Measurements from ENCODE around the gene LMAN1L. TPM values are rescaled to one million over a fixed set of nuclear protein-coding genes. Genes with fewer than 3 reads are reported as not detected.

The LMAN1L gene
- total RNA-seq, 4 donors from 2014 or later = not detected

DNA sequence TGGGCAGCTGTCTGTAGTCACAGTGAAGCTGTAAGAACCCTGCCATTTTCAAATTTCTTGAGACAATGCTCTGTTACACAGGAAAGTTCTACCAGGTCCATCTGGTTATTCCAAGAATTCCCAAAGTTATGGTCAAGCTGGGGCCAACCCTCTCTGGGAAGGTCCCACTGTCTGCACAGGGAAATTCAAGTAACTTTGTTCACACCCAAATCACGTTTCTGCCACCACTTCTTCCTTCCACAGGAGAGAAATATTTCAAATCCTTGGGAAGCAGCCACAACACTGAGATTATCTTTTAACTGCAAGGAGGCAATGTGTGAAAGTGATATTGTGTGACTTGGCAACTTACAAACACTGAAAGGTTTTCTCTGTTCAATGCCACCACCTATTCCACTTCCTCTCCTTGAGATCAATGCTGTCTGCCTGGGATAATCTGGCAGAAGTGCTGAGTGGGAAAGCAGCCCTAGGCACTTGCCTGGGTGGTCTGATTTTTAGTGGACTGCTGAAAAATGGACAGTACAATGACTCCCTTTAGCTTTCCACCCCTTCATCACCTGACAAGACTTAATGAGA lies 54.9 kb downstream of the LMAN1L start:
- ATAC-seq (ENCODE audit: low FRiP score) (no peak), DNase-seq (ENCODE audit: low spot score) (no peak)
- TF ChIP-seq, protein P1, sequence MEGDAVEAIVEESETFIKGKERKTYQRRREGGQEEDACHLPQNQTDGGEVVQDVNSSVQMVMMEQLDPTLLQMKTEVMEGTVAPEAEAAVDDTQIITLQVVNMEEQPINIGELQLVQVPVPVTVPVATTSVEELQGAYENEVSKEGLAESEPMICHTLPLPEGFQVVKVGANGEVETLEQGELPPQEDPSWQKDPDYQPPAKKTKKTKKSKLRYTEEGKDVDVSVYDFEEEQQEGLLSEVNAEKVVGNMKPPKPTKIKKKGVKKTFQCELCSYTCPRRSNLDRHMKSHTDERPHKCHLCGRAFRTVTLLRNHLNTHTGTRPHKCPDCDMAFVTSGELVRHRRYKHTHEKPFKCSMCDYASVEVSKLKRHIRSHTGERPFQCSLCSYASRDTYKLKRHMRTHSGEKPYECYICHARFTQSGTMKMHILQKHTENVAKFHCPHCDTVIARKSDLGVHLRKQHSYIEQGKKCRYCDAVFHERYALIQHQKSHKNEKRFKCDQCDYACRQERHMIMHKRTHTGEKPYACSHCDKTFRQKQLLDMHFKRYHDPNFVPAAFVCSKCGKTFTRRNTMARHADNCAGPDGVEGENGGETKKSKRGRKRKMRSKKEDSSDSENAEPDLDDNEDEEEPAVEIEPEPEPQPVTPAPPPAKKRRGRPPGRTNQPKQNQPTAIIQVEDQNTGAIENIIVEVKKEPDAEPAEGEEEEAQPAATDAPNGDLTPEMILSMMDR (IDR thresholded peaks at IDR 0.05) = no peak

- TF ChIP-seq, protein P1 (IDR thresholded peaks at IDR 0.05) = no peak
- ATAC-seq (ENCODE audit: low FRiP score) (no peak), DNase-seq (ENCODE audit: low spot score) (no peak)
Measured at GRCh38 chr15:74868059-74868458, 55.4 kb downstream of the LMAN1L start.

- DNase-seq (ENCODE audit: low spot score) (no peak), ATAC-seq (ENCODE audit: low FRiP score) (no peak)
- TF ChIP-seq, protein P1 (IDR thresholded peaks at IDR 0.05) = no peak
Measured at GRCh38 chr15:74869372-74869725, 56.7 kb downstream of the LMAN1L start.

- ATAC-seq (ENCODE audit: low FRiP score) (no peak), DNase-seq (ENCODE audit: low spot score) (no peak)
- TF ChIP-seq, protein P1 (IDR thresholded peaks at IDR 0.05) = no peak
Measured at GRCh38 chr15:74869726-74870407, 57.2 kb downstream of the LMAN1L start.

GRCh38 chr15:74870436-74871215 lies 58.0 kb downstream of the LMAN1L start:
- TF ChIP-seq, protein P1 (IDR thresholded peaks at IDR 0.05) = no peak
- DNase-seq (ENCODE audit: low spot score) (no peak), ATAC-seq (ENCODE audit: low FRiP score) (no peak)

- TF ChIP-seq, protein P1 (IDR thresholded peaks at IDR 0.05) = no peak
- ATAC-seq (ENCODE audit: low FRiP score) (no peak), DNase-seq (ENCODE audit: low spot score) (no peak)
Measured at GRCh38 chr15:74872702-74873035, 60.0 kb downstream of the LMAN1L start.

Measured in omental fat pad (tissue), 4 donors.